Ishikawa (cell line): ENCODE results near the gene PSMA7.

Experiments
- CEBPB ChIP-seq: IDR thresholded peaks from 2 replicates; pipeline ENCODE4 v1.6.1; 2012
- CREB1 ChIP-seq: IDR thresholded peaks from 2 replicates; pipeline ENCODE4 v1.6.1; 2012; ENCODE audit warnings: low read depth
- EGR1 ChIP-seq: IDR thresholded peaks from 2 replicates; pipeline ENCODE4 v1.6.1; 2012
- EP300 ChIP-seq: IDR thresholded peaks from 2 replicates; pipeline ENCODE4 v1.6.1; 2012; ENCODE audit warnings: borderline replicate concordance
- FOXM1 ChIP-seq: IDR thresholded peaks from 2 replicates; pipeline ENCODE4 v1.6.1; 2012; ENCODE audit warnings: low read depth, borderline replicate concordance
- MAX ChIP-seq: IDR thresholded peaks from 2 replicates; pipeline ENCODE4 v1.6.1; 2012
- NFIC ChIP-seq: IDR thresholded peaks from 2 replicates; pipeline ENCODE4 v1.6.1; 2012
- RAD21 ChIP-seq: IDR thresholded peaks from 2 replicates; pipeline ENCODE4 v1.6.1; 2012; ENCODE audit warnings: low read depth
- TAF1 ChIP-seq: IDR thresholded peaks from 2 replicates; pipeline ENCODE4 v1.6.1; 2012; ENCODE audit warnings: low read depth, mild to moderate bottlenecking
- TCF12 ChIP-seq: IDR thresholded peaks from 2 replicates; pipeline ENCODE4 v1.6.1; 2012; ENCODE audit warnings: low read depth
- TEAD4 ChIP-seq: IDR thresholded peaks from 2 replicates; pipeline ENCODE4 v1.6.1; 2012
- USF1 ChIP-seq: IDR thresholded peaks from 2 replicates; pipeline ENCODE4 v1.6.1; 2012
- YY1 ChIP-seq: IDR thresholded peaks from 2 replicates; pipeline ENCODE4 v1.6.1; 2012; ENCODE audit warnings: low read depth
- ZBTB7A ChIP-seq: IDR thresholded peaks from 2 replicates; pipeline ENCODE4 v1.6.1; 2012; ENCODE audit warnings: low read depth
- TF ChIP-seq, protein P1 (sequence below): IDR thresholded peaks from 2 replicates; pipeline ENCODE4 v1.6.1; 2012; ENCODE audit warnings: low read depth, mild to moderate bottlenecking

The PSMA7 gene

DNA sequence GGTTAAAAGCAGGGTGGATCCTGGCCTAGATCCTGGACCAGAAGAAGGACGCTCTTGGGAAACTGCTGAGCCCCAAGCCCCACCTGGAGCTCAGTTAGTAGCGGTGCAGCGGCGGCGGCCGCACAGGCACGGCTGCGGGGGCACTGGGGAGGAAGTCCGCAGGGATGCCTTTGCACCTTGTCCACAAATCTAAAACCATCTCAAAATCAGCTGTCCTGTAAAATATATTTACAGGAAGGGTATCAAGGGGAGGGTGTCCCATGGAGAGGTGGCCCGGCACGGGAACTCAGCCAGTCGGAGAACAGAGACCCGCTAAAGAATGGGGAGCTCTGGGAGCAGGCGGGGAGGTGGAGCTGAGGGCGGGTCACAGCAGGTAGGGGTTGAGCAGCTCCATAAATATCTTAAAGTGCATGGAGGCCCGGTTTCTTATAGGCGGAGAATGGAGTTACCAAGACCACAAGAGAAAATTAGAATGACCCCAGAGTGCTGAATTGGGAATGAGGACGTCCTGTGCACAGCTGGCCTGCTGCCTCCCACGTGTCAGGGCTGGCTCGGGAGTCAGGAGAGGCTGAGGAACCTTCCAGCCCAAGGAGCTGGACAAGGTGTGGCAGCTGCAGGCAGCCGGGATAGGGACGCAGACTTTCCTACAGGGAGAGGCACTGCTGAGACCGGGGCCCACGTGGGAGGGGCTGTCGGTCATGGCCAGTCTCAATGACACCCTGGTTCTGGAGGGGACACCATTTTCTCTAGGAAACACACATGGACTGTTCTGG lies 47.6 kb upstream of the PSMA7 start:
- TF ChIP-seq YY1 (no peak), FOXM1 (no peak), ZBTB7A (no peak), EGR1 (no peak), MAX (no peak), EP300 (no peak), TAF1 (no peak), NFIC (no peak), TCF12 (no peak), TEAD4 (no peak), CREB1 (no peak), CEBPB (no peak), USF1 (no peak), RAD21 (no peak)
- TF ChIP-seq, protein P1, sequence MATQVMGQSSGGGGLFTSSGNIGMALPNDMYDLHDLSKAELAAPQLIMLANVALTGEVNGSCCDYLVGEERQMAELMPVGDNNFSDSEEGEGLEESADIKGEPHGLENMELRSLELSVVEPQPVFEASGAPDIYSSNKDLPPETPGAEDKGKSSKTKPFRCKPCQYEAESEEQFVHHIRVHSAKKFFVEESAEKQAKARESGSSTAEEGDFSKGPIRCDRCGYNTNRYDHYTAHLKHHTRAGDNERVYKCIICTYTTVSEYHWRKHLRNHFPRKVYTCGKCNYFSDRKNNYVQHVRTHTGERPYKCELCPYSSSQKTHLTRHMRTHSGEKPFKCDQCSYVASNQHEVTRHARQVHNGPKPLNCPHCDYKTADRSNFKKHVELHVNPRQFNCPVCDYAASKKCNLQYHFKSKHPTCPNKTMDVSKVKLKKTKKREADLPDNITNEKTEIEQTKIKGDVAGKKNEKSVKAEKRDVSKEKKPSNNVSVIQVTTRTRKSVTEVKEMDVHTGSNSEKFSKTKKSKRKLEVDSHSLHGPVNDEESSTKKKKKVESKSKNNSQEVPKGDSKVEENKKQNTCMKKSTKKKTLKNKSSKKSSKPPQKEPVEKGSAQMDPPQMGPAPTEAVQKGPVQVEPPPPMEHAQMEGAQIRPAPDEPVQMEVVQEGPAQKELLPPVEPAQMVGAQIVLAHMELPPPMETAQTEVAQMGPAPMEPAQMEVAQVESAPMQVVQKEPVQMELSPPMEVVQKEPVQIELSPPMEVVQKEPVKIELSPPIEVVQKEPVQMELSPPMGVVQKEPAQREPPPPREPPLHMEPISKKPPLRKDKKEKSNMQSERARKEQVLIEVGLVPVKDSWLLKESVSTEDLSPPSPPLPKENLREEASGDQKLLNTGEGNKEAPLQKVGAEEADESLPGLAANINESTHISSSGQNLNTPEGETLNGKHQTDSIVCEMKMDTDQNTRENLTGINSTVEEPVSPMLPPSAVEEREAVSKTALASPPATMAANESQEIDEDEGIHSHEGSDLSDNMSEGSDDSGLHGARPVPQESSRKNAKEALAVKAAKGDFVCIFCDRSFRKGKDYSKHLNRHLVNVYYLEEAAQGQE, result no peak

DNA sequence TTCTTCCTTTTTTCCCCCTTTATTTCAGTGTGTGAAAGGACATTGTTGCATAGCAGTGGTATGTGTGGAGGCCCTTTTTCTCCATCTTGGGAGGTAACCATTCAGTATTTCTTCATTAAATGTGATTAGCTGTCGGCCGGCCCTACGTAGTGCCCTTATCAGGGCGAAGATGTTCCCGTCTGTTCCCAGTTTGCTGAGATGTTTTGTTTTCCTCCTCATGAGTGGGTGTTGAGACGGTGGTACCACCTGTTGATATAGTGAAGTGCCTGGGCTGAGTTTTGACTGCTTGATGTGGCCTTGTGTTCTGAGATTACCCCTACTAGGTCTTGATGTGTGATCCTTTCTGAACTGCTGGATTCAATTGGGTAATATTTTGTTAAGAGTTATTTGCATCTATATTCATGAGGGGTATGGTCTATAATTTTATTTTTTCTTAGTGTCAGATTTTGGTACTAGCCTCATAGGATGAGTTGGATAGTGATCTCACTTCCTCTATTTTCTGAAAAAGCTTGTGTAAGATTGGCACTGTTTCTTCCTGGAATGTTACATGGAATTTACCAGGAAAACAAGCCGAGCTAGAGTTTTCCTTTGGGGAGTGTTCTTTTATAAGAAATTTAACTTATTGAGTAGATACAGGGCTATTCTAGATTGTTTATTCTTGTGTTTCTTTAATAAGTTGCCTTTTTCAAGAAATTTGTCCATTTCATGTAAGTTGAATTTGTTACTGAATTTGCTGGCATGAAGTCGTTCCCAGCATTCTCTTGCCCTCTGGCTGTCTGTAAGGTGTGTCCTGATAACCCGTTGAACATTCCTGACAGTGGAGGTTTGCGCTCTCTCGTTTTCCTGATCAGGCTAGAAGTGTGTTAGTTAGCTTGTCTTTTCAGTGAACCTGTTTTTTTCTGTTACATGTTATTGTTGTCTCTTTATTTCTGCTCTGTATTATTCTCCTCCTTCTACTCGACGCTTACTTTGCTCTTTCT lies 44.0 kb upstream of the PSMA7 start:
- TF ChIP-seq YY1 (no peak), ZBTB7A (no peak), TEAD4 (no peak), EGR1 (no peak), EP300 (no peak), TAF1 (no peak), RAD21 (no peak), TCF12 (no peak), CEBPB (no peak), USF1 (no peak)
- TF ChIP-seq, protein P1, result no peak

DNA sequence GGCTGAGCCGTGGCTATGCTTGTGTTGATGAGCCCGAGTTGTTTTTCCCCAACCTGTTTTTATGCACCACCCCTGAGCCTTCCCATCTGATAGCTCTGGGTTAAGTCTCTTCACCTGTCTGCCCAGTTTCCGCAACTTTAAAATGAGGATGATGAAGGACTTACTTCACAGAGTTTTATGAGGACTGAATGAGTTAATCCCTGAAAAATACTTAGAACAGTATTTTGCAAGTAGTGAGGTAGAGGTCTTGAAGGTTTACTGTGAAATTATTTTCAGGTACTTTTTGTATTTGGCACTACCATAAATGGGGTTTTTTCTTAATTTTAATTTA lies 42.9 kb upstream of the PSMA7 start:
- TF ChIP-seq TAF1 (no peak), ZBTB7A (no peak), TEAD4 (no peak)

- TF ChIP-seq NFIC (no peak), FOXM1 (no peak), EGR1 (no peak), TAF1 (no peak), USF1 (no peak), CEBPB (no peak), TEAD4 (no peak), RAD21 (no peak), MAX (no peak)
- TF ChIP-seq, protein P1, result no peak
Measured at GRCh38 chr20:62183426-62184142, 40.4 kb upstream of the PSMA7 start.
